ENCODE measurements around the gene ZNF626. TPM values are rescaled to one million over a fixed set of nuclear protein-coding genes. Genes with fewer than 3 reads are reported as not detected.
A peak's percentile ranks its signal among the peaks of the same experiment; 100 is the strongest.
"Not testable (repeated sequence)": the region's sequence is repeated elsewhere in the genome, so short reads cannot be mapped to it uniquely, and the experiment has no call there.

ZNF626 gene
- total and polyA plus RNA-seq, 12 donors, result 2.5 to 12.5 (median 8.8) TPM

GRCh38 chr19:20664901-20665781, 3.8 kb upstream of the ZNF626 start:
- no peak for TF ChIP-seq CTCF (IDR thresholded peaks at IDR 0.05)
- ATAC-seq (peak in 5 of 8 donors; percentile 17 to 38 (median 34)), DNase-seq (peak; percentile 27 to 41)
- peaks cover 0 to under 1% (median 0%) of the 10 kb centered on the region in 9 donors for H3K36me3 ChIP-seq
- no peaks in the 10 kb centered on the region for H3K27me3 ChIP-seq
- intact Hi-C loops (cut with DNase I), result loop anchor here in 4 of 10 donors (5.0 to 10.0 kb wide), 5 partner anchors 98 to 257 kb away; partner anchors contain the start of genes ZNF737 (in 3 of the 4), ZNF66 (in 2 of the 4) and ZNF85 (in 1 of the 4)
- H3K4me3 ChIP-seq, result peak overlapping the region in 9 of 10 donors; percentile 14 to 45 (median 26)
- peaks cover 0 to 10% (median 0%) of the 10 kb centered on the region in 11 donors for H3K9me3 ChIP-seq
- H3K27ac ChIP-seq, result peak overlapping the region in 9 of 10 donors; percentile 44 to 83 (median 67)
- WGBS, 2 donors, result 40 to 41% methylated on average over 22 of the region's 22 CpGs
- peaks cover 0 to 17% (median 9%) of the 10 kb centered on the region in 9 donors for H3K4me1 ChIP-seq

GRCh38 chr19:20664475-20664874, 3.1 kb upstream of the ZNF626 start:
- not testable (repeated sequence) for ATAC-seq, H3K36me3 ChIP-seq, DNase-seq, H3K27me3 ChIP-seq, H3K4me3 ChIP-seq
- H3K27ac ChIP-seq, result peak overlapping the region in 8 of 10 donors; percentile 44 to 83 (median 68)
- intact Hi-C loops (cut with DNase I), result loop anchor here in 4 of 10 donors (5.0 to 10.0 kb wide), 5 partner anchors 97 to 258 kb away; partner anchors contain the start of genes ZNF737 (in 3 of the 4), ZNF66 (in 2 of the 4) and ZNF85 (in 1 of the 4)
- H3K4me1 ChIP-seq, result peaks cover 0 to 24% (median 16%) of the 10 kb centered on the region in 9 donors
- H3K9me3 ChIP-seq, result peaks cover 0 to 12% (median 0%) of the 10 kb centered on the region in 11 donors
- WGBS, 2 donors, result 71 to 76% methylated on average over 10 of the region's 10 CpGs

- TF ChIP-seq CTCF (IDR thresholded peaks at IDR 0.05), result no peak
- Histone ChIP-seq H3K9me3 (peaks cover 0 to 30% (median 0%) of the 10 kb centered on the region in 11 donors), H3K27ac (no peak overlapping the region), H3K36me3 (peaks cover 0 to 26% (median under 1%) of the 10 kb centered on the region in 9 donors), H3K4me1 (peaks cover 0 to 43% (median 32%) of the 10 kb centered on the region in 9 donors), H3K27me3 (no peaks in the 10 kb centered on the region), H3K4me3 (no peak overlapping the region)
- ATAC-seq, result no peak
- WGBS, 2 donors, result 80 to 97% methylated on average over 7 of the region's 7 CpGs
- intact Hi-C loops (cut with DNase I), result loop anchor here in 4 of 10 donors (5.0 to 10.0 kb wide), 5 partner anchors 95 to 260 kb away; partner anchors contain the start of genes ZNF737 (in 3 of the 4), ZNF66 (in 2 of the 4) and ZNF85 (in 1 of the 4)
- DNase-seq, result no peak
These were observed 1.2 kb upstream of the ZNF626 start for GRCh38 chr19:20662421-20663105.

- peaks cover 0 to 44% (median 0%) of the 10 kb centered on the region in 11 donors for H3K9me3 ChIP-seq
- peak in 3 of 8 donors; percentile 1 to 10 (median 6) for ATAC-seq
- H3K27ac ChIP-seq, result peak overlapping the region; percentile 62 to 95 (median 89)
- peak overlapping the region; percentile 57 to 88 (median 78) for H3K4me3 ChIP-seq
- H3K4me1 ChIP-seq, result peaks cover 0 to 57% (median 33%) of the 10 kb centered on the region in 9 donors
- H3K27me3 ChIP-seq, result no peaks in the 10 kb centered on the region
- intact Hi-C loops (cut with DNase I), result loop anchor here in 4 of 10 donors (5.0 to 10.0 kb wide), 5 partner anchors 93 to 262 kb away; partner anchors contain the start of genes ZNF737 (in 3 of the 4), ZNF66 (in 2 of the 4) and ZNF85 (in 1 of the 4)
- WGBS, 2 donors, result 13 to 22% methylated on average over 29 of the region's 29 CpGs
- DNase-seq, result no peak
- no peak for TF ChIP-seq CTCF (IDR thresholded peaks at IDR 0.05)
- H3K36me3 ChIP-seq, result peaks cover 0 to 45% (median 10%) of the 10 kb centered on the region in 9 donors
These were observed 764 bp downstream of the ZNF626 start for GRCh38 chr19:20660473-20661140.

Data from heart right ventricle (tissue), 16 donors.